Stimulated activated CD8-positive, alpha-beta memory T cell treated with anti-CD3 and anti-CD28 coated beads, Interleukin-7, amount 100 ng/mL, for 48 hours (primary cell): ENCODE results near the gene CKB.

Experiments used
- DNase-seq, 2 donors: peaks; one replicate each; pipeline ENCODE4 v3.0.0-alpha.2; 2020; ENCODE audit warnings: low read depth in 1 of 2; ENCODE audit errors: extremely low read depth in 1 of 2

CKB gene

GRCh38 chr14:103522649-103523574 is at the start of gene CKB:
Gene CKB (minus strand): TSS chr14:103522830. CDS start chr14:103522493, 337 bp downstream.
- no peak for DNase-seq

- DNase-seq = no peak
Observed at GRCh38 chr14:103569408-103569807, 46.8 kb upstream of the CKB start.

GRCh38 chr14:103568952-103569351 is 46.3 kb upstream of the CKB start:
- DNase-seq = no peak

- no peak for DNase-seq
Observed at GRCh38 chr14:103563844-103564505, 41.3 kb upstream of the CKB start.

GRCh38 chr14:103563226-103563620 is 40.6 kb upstream of the CKB start:
- no peak for DNase-seq

- DNase-seq = peak; percentile 82 to 84
Observed at GRCh38 chr14:103562429-103563225, 40.0 kb upstream of the CKB start, which contains the start of the genes BAG5 and COA8. Gene BAG5 (minus strand): TSS chr14:103562657. CDS start chr14:103561164, 1,493 bp downstream. Gene COA8 (plus strand): TSS chr14:103562960. CDS start chr14:103563002, 42 bp downstream.

- DNase-seq = no peak
Observed at GRCh38 chr14:103562179-103562428, 39.5 kb upstream of the CKB start.

- peak in 1 of 2 donors; percentile 29 for DNase-seq
Observed at GRCh38 chr14:103561381-103562178, 39.0 kb upstream of the CKB start.

- no peak for DNase-seq
Observed at GRCh38 chr14:103560691-103561090, 38.1 kb upstream of the CKB start.

GRCh38 chr14:103559766-103560165 is 37.1 kb upstream of the CKB start:
- DNase-seq = no peak

- no peak for DNase-seq
Observed at GRCh38 chr14:103558071-103558882, 35.6 kb upstream of the CKB start.

GRCh38 chr14:103556946-103557758 is 34.5 kb upstream of the CKB start:
- no peak for DNase-seq

- no peak for DNase-seq
Observed at GRCh38 chr14:103555559-103556337, 33.1 kb upstream of the CKB start.

- DNase-seq = no peak
Observed at GRCh38 chr14:103552846-103553210, 30.2 kb upstream of the CKB start.

GRCh38 chr14:103552011-103552845 is 29.6 kb upstream of the CKB start:
- no peak for DNase-seq

- no peak for DNase-seq
Observed at GRCh38 chr14:103551338-103551762, 28.7 kb upstream of the CKB start.
